Colon (tissue), 2 donors: Measurements from ENCODE around the gene NHS.

ENCODE experiments used
- FAIRE-seq: peaks from 2 replicates; lab custom pipeline; 2012; peaks lifted over from hg19 to GRCh38; lab: Jason Lieb, UNC
- donor health status: control.
- donor health status: control.

Gene NHS

GRCh38 chrX:17736856-17737709 lies 362.1 kb downstream of the NHS start, which contains the start of gene SCML1:
Gene SCML1, plus strand, starts transcription at chrX:17737493. Its CDS starts 6,694 bp downstream, at chrX:17744187.
- no peak for FAIRE-seq

DNA sequence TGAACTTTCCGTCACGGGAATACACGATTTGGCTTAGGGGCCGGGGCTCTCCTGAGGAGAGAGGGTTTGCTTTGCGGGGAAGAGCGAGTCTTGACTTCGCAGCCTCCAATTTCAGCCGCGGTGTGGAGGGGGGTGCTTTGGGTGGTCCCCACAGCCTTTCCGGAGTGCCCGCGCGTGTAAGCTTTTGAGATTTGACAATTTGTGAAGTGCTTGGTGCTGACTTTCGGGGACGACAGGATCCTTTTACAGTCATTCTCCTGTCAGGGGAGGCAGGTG lies 362.6 kb downstream of the NHS start:
- no peak for FAIRE-seq

- no peak for FAIRE-seq
Measured at GRCh38 chrX:17737986-17738713, 363.1 kb downstream of the NHS start.

GRCh38 chrX:17738737-17739535 lies 363.9 kb downstream of the NHS start:
- peak; percentile 93 for FAIRE-seq

- no peak for FAIRE-seq
Measured at GRCh38 chrX:17740137-17741122, 365.4 kb downstream of the NHS start.

- FAIRE-seq: no peak
Measured at GRCh38 chrX:17741123-17741511, 366.1 kb downstream of the NHS start.

DNA sequence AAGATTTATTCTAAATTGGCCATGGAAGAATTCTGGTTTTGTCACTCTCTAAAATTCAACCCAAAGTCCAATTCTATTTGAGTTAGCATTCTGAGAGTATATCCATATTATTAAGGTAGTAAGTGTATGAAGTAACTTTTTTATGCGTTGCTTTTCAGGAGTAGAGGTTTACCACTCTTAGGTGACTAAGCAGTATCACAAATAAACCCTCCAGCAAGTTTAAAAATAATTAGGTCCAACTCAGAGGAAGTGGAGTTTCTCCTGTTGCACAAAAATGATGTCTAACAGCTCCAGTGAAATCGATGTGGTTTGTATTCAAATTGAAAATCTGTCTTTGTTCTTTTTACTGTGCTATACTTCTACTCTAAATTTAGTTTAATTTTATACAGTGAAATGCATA lies 368.9 kb downstream of the NHS start:
- FAIRE-seq: peak; percentile 53

GRCh38 chrX:17744896-17745523 lies 370.0 kb downstream of the NHS start:
- FAIRE-seq: peak; percentile 95

DNA sequence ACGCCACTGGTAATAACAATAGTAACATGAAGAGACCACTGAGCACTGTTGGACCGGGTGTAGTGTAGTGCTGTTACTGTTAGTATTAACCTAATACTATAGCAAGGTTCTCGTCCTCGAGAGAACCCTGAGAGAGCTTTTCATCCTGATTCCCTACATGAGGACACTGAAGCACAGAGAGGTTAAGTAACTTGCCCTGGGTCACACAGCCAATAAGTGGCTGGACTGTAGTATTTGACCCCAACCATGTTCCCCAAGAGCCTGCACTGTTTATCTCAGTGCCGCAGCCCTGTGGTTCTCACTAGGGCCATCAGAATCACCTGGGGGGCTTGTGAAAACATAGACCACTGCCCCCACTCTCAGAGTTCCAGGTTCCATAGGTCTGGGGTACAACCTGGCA lies 372.7 kb downstream of the NHS start:
- no peak for FAIRE-seq

DNA sequence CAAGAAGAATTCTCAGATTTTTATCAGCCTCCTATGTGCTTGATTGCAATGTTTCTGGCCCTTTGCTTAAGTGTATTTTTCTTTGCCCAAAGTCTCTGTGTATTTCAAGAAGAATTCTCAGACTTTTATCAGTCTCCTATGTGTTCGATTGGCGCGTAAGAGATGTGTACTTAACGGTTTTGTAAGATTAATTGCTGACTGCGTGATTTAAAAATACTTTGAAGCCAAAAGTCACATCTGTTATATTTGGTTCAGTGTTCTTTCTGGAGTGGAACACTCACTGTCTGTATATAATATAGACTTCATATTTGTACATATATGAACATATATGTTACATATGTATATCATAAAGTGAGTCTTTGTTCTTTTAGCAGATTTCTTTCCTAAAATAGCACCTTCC lies 373.7 kb downstream of the NHS start:
- FAIRE-seq: no peak

DNA sequence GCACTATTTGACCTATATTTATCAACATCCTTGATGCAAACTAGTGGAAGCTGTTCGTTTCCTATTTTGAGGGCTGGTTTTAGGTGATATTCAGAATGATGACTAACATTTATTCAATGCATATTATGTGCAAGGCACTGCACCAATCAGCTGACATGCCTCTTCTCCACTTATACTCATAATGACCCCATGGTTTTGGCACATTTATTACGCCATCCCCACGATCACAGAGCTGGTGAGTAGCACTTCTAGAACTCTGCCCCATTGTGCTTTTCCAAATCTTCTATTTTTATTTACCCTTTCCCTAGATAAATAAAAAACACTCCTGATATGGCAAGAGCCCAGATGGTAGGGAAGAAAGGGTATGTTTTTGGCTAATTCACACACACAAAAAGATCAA lies 375.4 kb downstream of the NHS start:
- no peak for FAIRE-seq

GRCh38 chrX:17758382-17758781 lies 383.4 kb downstream of the NHS start:
- FAIRE-seq: peak; percentile 21

DNA sequence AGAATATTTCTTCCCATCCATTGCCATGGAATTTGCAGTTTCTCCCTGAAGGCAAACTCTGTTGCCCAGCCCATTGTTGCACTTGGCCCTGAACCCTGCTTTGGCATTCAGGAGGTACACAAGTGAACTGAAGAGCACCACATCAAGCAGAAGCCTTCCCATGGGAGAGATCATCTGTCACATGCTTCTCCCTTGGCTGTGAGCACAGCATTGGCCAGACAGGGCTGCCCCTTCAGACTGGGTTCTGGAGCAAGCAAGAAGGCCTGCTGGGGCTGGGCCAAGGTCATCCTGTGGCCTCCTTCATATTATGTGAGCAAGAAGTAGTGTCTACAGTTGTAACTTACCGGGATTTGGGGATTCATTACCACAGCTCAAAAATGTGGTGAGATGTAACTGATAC lies 385.0 kb downstream of the NHS start:
- no peak for FAIRE-seq

GRCh38 chrX:17767734-17768133 lies 392.7 kb downstream of the NHS start:
- no peak for FAIRE-seq

GRCh38 chrX:17768997-17769396 lies 394.0 kb downstream of the NHS start:
- no peak for FAIRE-seq

DNA sequence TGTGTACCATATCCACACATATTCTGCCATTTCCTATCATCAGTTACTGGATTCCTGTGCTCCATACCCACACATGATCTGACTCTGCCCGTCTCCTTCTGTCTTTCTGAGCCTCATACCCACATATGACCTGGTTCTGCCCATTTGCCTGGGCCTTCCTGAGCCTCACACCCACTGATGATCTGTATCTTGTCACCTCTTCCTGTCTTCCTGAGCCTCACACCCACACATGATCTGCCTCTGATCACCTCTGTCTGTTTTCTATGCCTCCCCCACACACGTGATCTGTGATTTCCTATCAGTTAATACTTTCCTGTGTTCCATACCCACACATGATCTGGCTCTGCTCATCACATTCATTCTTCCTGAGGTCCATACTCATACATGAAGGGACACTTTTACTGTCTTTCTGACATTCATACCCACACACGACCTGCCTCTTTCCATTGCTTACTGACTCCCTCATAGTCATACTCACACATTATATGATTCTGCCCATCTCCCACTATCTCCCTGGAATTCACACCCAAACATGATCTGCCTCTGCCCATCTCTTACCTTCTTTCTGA lies 394.8 kb downstream of the NHS start:
- no peak for FAIRE-seq

DNA sequence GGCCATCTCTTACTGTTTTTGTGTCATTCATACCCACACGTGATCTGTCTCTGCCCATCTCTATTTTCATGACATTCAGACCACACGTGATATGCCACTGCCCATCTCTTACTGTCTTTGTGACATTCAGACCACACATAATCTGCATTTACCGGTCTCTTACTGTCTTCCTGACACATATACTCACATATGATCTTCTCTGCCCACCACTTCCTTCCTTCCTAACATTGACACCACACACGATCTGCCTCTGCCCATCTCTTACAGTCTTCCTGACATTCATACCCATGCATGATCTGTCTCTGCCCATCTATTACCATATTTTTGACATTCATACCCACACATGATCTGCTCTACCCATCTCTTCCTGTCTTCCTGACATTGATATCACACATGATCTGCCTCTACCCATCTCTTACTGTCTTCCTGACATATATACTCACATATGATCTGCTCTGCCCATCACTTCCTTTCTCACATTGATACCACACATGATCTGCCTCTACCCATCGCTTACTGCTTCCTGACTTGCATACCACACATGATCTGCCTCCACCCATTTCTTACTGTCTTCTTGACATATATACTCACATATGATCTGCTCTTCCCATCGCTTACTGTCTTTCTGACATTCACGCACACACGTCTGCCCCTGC lies 398.3 kb downstream of the NHS start:
- FAIRE-seq: no peak

- FAIRE-seq: no peak
Measured at GRCh38 chrX:17774053-17774452, 399.1 kb downstream of the NHS start.

GRCh38 chrX:17778997-17779396 lies 404.0 kb downstream of the NHS start:
- no peak for FAIRE-seq

DNA sequence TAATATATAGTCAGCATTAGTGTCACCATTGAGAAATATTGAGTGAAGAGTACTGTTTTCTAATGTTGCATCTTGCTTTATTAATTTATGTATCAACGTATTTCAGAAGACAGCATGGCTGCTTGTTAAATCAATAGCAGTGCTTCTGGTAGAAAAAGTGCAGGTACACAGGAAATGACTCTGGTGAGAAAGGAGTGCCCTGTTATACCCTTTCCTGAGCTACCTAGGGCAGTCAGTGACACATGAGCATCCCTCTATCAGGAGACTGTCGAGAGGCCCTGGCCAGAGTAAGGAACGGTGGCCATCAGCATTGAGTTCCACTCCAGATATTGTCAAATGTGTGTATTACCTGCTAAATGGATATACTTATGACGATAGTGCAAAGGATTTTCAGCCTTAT lies 404.4 kb downstream of the NHS start:
- FAIRE-seq: no peak
